ENCODE data around the gene TSC22D4. TPM values are rescaled to one million over a fixed set of nuclear protein-coding genes. Genes with fewer than 3 reads are reported as not detected.
A peak's percentile ranks its signal among the peaks of the same experiment; 100 is the strongest.

Gene TSC22D4
- total and polyA plus RNA-seq, 9 of the 15 experiments (the other 6 are each of a cell fraction or from before 2014, with no cell fraction given) = 0.37 to 107 (median 28.7) TPM

- TF ChIP-seq SP1 (CRISPR knock-in tag; IDR thresholded peaks at IDR 0.05) (peak; percentile 42; the same call in 1 of the 2 replicates), BHLHE40 (IDR thresholded peaks at IDR 0.05; ENCODE audit: low read length) (peak; percentile 88), GTF3C2 (IDR thresholded peaks at IDR 0.05; ENCODE audit: borderline replicate concordance, extremely low read depth, insufficient read length) (no peak), BRCA1 (IDR thresholded peaks at IDR 0.05) (no peak), BRCA1 (CRISPR knock-in tag; IDR thresholded peaks at IDR 0.05) (0 out of 2 replicates have a peak, but pooled peaks have one; percentile 14), POLR2A (conservative IDR thresholded peaks at IDR 0.05) (peak; percentile 77), FOXP1 (CRISPR knock-in tag; IDR thresholded peaks at IDR 0.05) (no peak), PHF8 (IDR thresholded peaks at IDR 0.05; ENCODE audit: borderline replicate concordance, low read length) (peak; percentile 3; the same call in 1 of the 2 replicates), CREB1 (IDR thresholded peaks at IDR 0.05) (0 out of 2 replicates have a peak, but pooled peaks have one; percentile 48), CREB1 (CRISPR knock-in tag; IDR thresholded peaks at IDR 0.05) (no peak), RNF2 (IDR thresholded peaks at IDR 0.05) (peak; percentile 48; the same call in 1 of the 2 replicates), KAT7 (CRISPR knock-in tag; IDR thresholded peaks at IDR 0.05; ENCODE audit: borderline replicate concordance) (peak; percentile 96), HDAC2 (IDR thresholded peaks at IDR 0.05) (no peak), ZNF384 (IDR thresholded peaks at IDR 0.05; ENCODE audit: low read depth, low read length) (no peak), BCOR (IDR thresholded peaks at IDR 0.05) (0 out of 2 replicates have a peak, but pooled peaks have one; percentile 25), ELK3 (CRISPR knock-in tag; IDR thresholded peaks at IDR 0.05) (0 out of 2 replicates have a peak, but pooled peaks have one; percentile 37)
- TF ChIP-seq, protein P1, sequence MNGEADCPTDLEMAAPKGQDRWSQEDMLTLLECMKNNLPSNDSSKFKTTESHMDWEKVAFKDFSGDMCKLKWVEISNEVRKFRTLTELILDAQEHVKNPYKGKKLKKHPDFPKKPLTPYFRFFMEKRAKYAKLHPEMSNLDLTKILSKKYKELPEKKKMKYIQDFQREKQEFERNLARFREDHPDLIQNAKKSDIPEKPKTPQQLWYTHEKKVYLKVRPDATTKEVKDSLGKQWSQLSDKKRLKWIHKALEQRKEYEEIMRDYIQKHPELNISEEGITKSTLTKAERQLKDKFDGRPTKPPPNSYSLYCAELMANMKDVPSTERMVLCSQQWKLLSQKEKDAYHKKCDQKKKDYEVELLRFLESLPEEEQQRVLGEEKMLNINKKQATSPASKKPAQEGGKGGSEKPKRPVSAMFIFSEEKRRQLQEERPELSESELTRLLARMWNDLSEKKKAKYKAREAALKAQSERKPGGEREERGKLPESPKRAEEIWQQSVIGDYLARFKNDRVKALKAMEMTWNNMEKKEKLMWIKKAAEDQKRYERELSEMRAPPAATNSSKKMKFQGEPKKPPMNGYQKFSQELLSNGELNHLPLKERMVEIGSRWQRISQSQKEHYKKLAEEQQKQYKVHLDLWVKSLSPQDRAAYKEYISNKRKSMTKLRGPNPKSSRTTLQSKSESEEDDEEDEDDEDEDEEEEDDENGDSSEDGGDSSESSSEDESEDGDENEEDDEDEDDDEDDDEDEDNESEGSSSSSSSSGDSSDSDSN (IDR thresholded peaks at IDR 0.05; ENCODE audit: borderline replicate concordance in 1 of 2, low read depth in 2 of 2, low read length in 2 of 2) = peak; percentile 44 to 61; a peak in 2 of 4 replicates
- TF ChIP-seq, protein P2, sequence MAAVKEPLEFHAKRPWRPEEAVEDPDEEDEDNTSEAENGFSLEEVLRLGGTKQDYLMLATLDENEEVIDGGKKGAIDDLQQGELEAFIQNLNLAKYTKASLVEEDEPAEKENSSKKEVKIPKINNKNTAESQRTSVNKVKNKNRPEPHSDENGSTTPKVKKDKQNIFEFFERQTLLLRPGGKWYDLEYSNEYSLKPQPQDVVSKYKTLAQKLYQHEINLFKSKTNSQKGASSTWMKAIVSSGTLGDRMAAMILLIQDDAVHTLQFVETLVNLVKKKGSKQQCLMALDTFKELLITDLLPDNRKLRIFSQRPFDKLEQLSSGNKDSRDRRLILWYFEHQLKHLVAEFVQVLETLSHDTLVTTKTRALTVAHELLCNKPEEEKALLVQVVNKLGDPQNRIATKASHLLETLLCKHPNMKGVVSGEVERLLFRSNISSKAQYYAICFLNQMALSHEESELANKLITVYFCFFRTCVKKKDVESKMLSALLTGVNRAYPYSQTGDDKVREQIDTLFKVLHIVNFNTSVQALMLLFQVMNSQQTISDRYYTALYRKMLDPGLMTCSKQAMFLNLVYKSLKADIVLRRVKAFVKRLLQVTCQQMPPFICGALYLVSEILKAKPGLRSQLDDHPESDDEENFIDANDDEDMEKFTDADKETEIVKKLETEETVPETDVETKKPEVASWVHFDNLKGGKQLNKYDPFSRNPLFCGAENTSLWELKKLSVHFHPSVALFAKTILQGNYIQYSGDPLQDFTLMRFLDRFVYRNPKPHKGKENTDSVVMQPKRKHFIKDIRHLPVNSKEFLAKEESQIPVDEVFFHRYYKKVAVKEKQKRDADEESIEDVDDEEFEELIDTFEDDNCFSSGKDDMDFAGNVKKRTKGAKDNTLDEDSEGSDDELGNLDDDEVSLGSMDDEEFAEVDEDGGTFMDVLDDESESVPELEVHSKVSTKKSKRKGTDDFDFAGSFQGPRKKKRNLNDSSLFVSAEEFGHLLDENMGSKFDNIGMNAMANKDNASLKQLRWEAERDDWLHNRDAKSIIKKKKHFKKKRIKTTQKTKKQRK (IDR thresholded peaks at IDR 0.05; ENCODE audit: borderline replicate concordance, low read depth, low read length) = no peak
These were observed 43.4 kb downstream of the TSC22D4 start (continued) for GRCh38 chr7:100435401-100436304.

Data from K562 (cell line).